Measurements from ENCODE around the gene TMA7B. TPM values are rescaled to one million over a fixed set of nuclear protein-coding genes. Genes with fewer than 3 reads are reported as not detected.

Gene TMA7B
- total RNA-seq, 1 donor from 2014 or later = not detected

GRCh38 chr22:40001800-40002577, 41.8 kb downstream of the TMA7B start:
- no peak overlapping the region for H2AFZ ChIP-seq (replicated peaks)
- peaks cover 45% of the 10 kb centered on the region for H3F3A ChIP-seq (ENCODE audit: low read depth)
- no peak for TF ChIP-seq EZH2 (IDR thresholded peaks at IDR 0.05)
- TF ChIP-seq CTCF (IDR thresholded peaks at IDR 0.05) = no peak
- TF ChIP-seq EZH2phosphoT487 (IDR thresholded peaks at IDR 0.05) = no peak
- no peaks in the 10 kb centered on the region for H3K36me3 ChIP-seq
- Mint-ChIP-seq H3K36me3 (no peaks in the 10 kb centered on the region), H3K9me3 (no peaks in the 10 kb centered on the region), H3K4me3 (peak overlapping the region; percentile 46), H3K4me1 (peaks cover 82% of the 10 kb centered on the region), H3K27me3 (ENCODE audit: insufficient read depth, low read depth) (peaks cover 9% of the 10 kb centered on the region), H3K27ac (no peak overlapping the region)
- H3K4me1 ChIP-seq = peaks cover 71% of the 10 kb centered on the region
- no peaks in the 10 kb centered on the region for H3K79me2 ChIP-seq (ENCODE audit: low read depth)
- no peak overlapping the region for H3K9ac ChIP-seq
- peaks cover 9% of the 10 kb centered on the region for H3K27me3 ChIP-seq
- no peak for DNase-seq (ENCODE audit: low spot score)
- H4K20me1 ChIP-seq (ENCODE audit: low read depth) = no peaks in the 10 kb centered on the region
- H3K9me3 ChIP-seq (ENCODE audit: low read depth) = no peaks in the 10 kb centered on the region
- H3K4me3 ChIP-seq = no peak overlapping the region
- H3K4me2 ChIP-seq = peak overlapping the region; percentile 63
- H3K27ac ChIP-seq = no peak overlapping the region

- no peak overlapping the region for H3K9ac ChIP-seq
- TF ChIP-seq CTCF (IDR thresholded peaks at IDR 0.05) (no peak), EZH2 (IDR thresholded peaks at IDR 0.05) (no peak), EZH2phosphoT487 (IDR thresholded peaks at IDR 0.05) (no peak)
- H3K27ac ChIP-seq = no peak overlapping the region
- no peaks in the 10 kb centered on the region for H3K9me3 ChIP-seq (ENCODE audit: low read depth)
- Mint-ChIP-seq H3K36me3 (no peaks in the 10 kb centered on the region), H3K4me3 (no peak overlapping the region), H3K9me3 (no peaks in the 10 kb centered on the region), H3K27me3 (ENCODE audit: insufficient read depth, low read depth) (peaks cover 16% of the 10 kb centered on the region), H3K4me1 (peaks cover 77% of the 10 kb centered on the region), H3K27ac (no peak overlapping the region)
- H2AFZ ChIP-seq (replicated peaks) = no peak overlapping the region
- no peaks in the 10 kb centered on the region for H4K20me1 ChIP-seq (ENCODE audit: low read depth)
- H3K36me3 ChIP-seq = no peaks in the 10 kb centered on the region
- H3K27me3 ChIP-seq = peaks cover 7% of the 10 kb centered on the region
- no peaks in the 10 kb centered on the region for H3K79me2 ChIP-seq (ENCODE audit: low read depth)
- H3K4me3 ChIP-seq = no peak overlapping the region
- H3K4me1 ChIP-seq = peaks cover 62% of the 10 kb centered on the region
- no peak for DNase-seq (ENCODE audit: low spot score)
- H3F3A ChIP-seq (ENCODE audit: low read depth) = peaks cover 34% of the 10 kb centered on the region
- peak overlapping the region; percentile 63 for H3K4me2 ChIP-seq
Measured at GRCh38 chr22:40002935-40003715, 42.9 kb downstream of the TMA7B start.

- Histone ChIP-seq H2AFZ (replicated peaks) (no peak overlapping the region), H3K4me3 (no peak overlapping the region), H3K4me2 (no peak overlapping the region), H3K9ac (no peak overlapping the region), H4K20me1 (ENCODE audit: low read depth) (peaks cover 4% of the 10 kb centered on the region), H3K79me2 (ENCODE audit: low read depth) (no peaks in the 10 kb centered on the region), H3F3A (ENCODE audit: low read depth) (peaks cover 30% of the 10 kb centered on the region), H3K36me3 (no peaks in the 10 kb centered on the region), H3K27me3 (peaks cover 17% of the 10 kb centered on the region), H3K4me1 (peaks cover 60% of the 10 kb centered on the region), H3K27ac (no peak overlapping the region), H3K9me3 (ENCODE audit: low read depth) (no peaks in the 10 kb centered on the region)
- Mint-ChIP-seq H3K27ac (peak overlapping the region; percentile 35), H3K36me3 (no peaks in the 10 kb centered on the region), H3K9me3 (no peaks in the 10 kb centered on the region), H3K27me3 (ENCODE audit: insufficient read depth, low read depth) (peaks cover 16% of the 10 kb centered on the region), H3K4me3 (no peak overlapping the region), H3K4me1 (peaks cover 75% of the 10 kb centered on the region)
- no peak for DNase-seq (ENCODE audit: low spot score)
- TF ChIP-seq EZH2 (IDR thresholded peaks at IDR 0.05) (no peak), EZH2phosphoT487 (IDR thresholded peaks at IDR 0.05) (no peak), CTCF (IDR thresholded peaks at IDR 0.05) (no peak)
Measured at GRCh38 chr22:40004836-40005235, 44.6 kb downstream of the TMA7B start.
